COR-L47 (cell line): ENCODE data around the gene QKI.
"Not testable (repeated sequence)": the region's sequence is repeated elsewhere in the genome, so short reads cannot be mapped to it uniquely, and the experiment has no call there.

Source experiments
- DNase-seq: peaks from one replicate; lab custom pipeline; 2025; lab: John Stamatoyannopoulos, UW

The QKI gene

GRCh38 chr6:163414946-163415619 is 565 bp downstream of the QKI start:
- no peak for DNase-seq

DNA sequence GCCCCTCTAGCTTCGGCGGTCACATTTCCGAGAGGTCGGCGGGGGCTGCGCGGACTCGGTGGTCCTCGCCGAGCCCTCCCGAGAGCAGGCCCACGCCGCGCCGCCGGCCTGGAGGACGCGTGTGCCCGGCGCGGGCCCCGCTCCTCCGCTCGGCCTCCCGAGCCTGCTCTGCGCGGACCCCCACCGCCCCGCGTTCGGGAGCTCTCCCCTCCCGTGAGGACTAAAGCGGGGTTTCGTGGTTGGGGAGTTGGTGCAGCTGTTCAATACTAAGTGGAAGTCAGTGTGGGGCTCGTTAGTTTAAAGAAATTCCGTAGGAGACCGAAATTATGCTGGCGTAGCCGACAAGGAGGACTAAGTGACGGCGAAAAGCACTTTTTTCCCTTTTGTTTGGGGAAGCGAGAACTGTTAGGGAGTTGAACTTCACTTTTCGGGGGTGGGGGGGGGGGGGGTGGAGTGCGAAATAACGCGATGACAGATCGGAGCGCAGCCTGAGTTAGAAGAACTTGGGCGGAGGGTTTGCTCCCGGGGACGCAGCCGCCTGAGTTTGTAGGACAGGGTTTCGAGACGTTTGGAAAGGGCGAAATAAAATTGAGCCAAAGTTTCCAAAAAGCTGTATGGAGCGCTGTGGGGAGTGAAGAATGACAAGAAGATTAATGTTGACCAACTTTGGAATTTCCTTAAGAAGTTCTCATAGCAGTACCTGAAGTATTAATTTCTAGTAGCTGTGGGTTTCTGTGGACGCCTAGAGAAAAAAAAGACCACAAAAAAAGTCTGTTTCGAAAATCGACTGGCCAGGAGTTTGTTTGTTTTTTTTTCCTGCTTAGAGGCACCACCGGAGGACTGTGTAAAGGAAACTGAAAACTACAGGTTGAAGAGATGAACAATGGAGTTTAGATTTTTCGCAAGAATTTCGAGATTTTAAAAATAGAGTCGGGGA is 1.4 kb downstream of the QKI start:
- DNase-seq: no peak

DNA sequence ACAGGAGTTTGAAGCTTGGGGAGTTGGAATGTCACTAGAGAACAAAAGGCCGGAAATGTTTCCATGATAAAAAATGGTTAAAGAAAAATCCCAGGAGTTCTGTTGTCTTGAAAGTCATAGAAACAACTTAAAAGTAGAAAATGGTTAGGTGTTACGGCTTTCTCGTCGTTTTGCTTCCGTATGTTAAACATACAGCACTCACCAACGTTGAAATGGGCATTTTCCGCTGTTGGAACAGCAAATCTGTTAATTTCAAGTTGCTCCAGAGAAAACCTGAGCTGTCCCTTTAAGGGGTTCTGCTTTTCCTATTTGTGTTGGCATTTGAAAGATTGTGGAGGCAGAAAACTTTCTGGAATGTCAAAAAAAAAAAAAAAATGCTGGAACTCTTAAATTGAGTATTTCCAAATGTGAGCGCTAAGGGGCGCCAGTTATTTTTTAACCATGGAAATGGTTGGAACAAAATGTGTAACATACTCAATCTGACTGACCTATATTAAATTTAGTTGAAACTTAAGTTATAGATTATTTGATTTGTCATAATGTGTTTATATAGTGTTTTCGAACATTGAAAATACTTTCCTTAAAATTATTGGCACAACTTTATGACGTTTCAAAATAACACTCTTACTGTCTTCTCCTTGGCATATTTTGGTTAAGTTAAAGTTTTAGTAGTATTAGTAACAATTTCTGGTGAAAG is 2.2 kb downstream of the QKI start:
- DNase-seq: no peak

DNA sequence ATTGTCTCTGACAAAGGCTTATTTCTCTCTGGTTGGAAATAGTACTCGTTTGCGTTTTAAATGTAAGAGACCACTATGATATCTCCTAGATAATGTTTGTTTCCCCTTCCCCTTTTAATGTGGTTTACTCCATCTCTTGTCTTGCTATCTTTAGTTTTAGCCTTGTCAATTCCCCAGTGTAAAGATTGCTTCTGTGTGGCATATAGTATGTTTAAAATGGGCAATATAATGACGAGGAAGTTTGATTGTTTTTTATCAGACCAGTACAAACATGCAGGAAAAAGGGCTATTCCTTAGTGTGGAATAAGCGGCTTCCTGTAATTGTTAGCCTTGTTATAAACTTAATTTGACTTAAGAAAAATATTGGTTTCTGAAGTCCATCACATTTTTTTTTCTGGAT is 3.1 kb downstream of the QKI start:
- DNase-seq: no peak

DNA sequence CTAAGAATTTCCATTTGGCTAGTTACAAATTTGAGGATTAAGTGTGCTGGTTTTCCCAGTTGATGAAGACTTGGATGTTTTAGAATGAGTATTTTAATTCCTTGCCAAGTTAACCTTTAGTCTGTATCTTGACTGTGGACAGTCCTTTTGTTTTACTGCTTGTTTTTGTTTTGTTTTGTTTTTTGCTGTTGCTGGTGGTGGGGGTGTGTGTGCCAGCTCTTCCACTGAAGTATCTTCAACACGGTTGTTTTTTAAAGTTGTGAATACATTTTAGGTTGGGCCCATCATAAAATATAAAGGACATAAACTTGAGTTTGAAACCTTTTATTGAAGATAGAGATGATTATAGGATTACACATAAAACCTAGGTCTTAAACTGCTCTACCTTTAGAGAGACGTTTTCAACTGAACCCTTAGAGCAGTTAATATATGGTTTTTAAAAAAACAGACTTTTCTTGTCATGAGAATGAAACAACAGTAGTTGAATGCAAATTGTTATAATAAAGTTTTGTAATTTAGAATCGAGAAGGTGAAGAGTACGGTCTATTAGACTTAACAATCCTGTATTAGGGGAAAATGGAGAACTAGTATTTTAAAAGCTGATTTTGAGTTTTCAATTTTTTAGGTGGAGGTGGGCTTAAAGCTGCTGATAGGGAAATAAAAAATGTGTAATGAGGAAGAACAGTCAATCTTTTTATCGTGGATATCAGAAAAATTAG is 4.0 kb downstream of the QKI start:
- no peak for DNase-seq

DNA sequence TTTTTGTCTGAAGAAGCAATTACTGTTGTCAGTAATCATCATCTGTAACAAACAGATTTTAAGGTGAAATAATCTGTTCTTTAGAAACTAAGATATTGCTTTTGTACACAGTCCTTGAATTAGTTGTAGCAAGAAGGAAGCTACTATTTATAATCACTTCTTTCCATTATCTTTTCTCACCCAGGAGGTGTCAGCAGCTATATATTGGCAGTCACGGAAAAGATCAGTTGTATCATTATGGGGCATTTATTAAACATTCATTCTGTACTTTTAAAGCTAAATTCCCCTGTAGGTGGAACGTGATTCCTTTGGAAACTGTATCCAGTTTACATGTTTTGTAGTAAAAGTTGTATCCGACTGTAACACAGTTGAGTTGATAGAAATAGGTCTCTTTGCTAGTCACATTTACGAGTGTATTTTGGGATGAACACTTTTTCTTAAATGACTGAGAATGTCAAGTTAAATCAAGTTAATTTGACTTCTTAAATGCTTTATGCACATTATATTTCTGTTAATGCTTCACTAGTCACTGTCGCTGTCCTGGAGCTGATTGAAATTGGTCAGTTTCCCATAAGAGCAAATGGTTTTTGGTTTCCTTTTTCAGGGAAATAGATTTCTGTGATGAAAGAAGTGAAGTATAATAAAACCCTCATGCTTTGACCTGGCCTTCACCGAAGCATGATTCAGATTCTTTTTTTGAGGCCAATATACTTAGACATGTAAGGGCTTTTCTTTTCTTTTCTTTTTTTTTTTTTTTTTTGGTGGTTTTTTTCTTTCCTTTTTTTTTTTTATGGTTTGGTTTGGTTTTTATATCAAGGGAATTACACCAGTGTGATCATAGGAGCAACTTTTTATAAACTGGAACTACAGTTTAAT is 5.1 kb downstream of the QKI start:
- DNase-seq: no peak

DNA sequence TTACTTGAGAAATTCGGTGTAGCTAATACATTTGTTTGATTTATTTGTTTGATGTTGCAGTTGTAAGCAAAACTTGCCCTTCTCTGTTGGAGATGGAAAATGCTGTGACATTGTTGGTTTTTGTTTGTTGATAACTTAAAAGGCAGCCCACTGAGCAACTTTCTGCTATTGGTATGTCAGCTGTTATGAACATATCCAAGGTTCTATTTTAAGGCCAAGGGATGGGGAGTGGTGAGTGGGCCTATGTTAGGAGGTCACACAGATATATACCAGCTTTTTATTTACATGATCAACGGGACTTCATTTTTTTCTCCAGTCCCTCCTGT is 5.7 kb downstream of the QKI start:
- no peak for DNase-seq

GRCh38 chr6:163422550-163422949 is 8.0 kb downstream of the QKI start:
- no peak for DNase-seq

- no peak for DNase-seq
These were observed 9.2 kb downstream of the QKI start for GRCh38 chr6:163423696-163424095.

DNA sequence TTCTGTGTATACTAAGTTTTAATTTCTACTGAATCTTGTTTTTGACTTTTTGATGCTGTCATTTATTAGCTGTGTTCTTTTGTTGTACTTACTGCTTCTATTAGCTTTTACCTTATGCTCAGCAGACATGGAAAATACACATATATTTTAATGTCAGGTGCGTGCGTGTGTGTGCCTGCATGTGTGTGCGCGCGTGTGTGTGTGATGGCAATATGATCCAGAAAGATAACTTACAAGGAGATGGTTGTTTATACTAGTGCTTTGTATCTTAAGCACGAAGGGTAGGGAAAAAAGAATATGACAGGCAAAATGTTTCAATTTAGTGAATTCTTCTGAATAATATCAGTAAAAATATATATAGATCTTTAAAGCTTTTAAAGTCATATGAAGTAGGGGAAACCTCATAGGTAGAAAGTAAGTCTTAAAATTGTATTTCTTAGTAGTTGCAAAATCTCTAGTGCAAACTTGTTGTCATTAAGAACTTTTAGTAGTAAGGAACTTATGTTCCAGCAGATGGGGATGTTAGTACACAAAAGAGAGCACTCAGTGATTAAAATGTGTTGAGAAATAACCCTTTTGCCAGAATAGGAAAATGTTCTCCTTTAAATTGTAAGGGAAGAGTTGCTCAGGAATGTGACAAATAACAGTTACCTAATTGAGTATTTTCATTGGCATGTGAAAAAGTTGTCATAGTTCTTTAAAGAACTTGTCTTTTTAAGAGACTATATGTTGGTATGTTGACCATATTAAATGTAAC is 13.2 kb downstream of the QKI start:
- no peak for DNase-seq

DNA sequence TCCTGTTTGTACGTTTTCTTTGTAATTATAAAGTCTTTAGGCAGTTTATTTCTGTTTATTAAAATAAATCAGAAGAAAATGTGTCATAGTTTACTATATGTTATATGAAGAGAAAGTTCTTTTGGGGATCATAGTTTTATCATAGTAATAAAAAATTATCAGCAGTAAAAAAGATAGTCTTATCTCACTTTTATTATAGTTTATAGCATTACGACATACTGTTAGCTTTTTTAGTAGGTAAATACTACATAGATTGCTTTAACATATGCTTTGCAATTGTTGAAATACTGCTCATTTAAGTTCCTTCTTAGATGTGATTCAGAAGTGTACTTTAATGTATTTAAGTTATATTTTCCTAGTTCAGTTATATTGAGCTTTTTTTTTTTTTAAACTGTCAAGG is 13.9 kb downstream of the QKI start:
- DNase-seq: no peak

GRCh38 chr6:163429858-163430448 is 15.4 kb downstream of the QKI start:
- DNase-seq: no peak

DNA sequence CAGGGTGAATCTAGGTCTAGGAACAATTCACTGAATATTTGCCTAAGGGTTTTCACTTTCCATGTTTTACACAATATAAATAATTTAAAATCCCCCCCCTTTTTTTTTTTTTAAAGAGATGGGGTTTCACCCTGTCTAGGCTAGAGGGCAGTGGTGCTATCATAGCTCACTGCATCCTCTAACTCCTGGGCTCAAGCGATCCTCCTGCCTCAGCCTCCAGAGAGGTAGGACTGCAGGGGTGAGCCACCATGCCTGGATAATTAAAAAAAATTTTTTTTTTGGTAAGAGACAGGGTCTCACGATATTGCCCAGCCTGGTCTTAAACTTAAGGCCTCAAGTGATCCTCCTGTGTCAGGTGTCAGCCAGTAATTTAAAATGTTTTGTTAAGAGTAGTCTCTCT is 17.8 kb downstream of the QKI start:
- DNase-seq: no peak

DNA sequence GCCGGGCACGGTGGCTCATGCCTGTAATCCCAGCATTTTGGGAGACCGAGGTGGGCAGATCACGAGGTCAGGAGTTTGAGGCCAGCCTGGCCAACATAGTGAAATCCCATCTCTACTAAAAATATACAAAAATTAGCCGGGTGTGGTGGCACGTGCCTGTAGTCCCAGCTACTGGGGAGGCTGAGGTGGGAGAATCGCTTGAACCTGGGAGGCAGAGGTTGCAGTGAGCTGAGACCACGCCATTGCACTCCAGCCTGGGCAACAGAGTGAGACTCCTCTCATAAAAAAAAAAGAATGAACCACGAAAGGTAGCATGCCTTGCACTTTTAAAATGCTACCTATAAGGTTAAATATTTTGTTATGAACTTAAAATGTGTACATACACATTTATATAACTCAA is 19.0 kb downstream of the QKI start:
- not testable (repeated sequence) for DNase-seq

DNA sequence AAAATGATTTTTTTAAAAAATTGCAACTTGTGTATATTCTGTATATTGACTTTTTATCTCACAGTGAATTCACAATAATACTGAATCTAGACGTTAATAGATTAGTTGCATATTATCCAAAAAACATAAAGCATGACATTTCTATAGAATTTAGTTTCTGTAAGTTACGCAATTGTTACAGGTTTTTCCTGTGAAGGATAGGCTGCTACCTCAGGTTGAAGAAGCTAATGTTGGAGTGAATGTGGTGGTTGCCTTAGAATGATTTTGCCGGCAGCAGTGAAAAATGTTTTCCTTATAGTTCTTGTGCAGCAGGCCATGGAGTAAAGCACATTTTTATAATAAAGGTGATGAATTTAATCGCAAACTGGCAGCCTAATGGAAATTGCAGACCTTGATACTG is 20.5 kb downstream of the QKI start:
- no peak for DNase-seq

- DNase-seq: no peak
These were observed 22.3 kb downstream of the QKI start for GRCh38 chr6:163436843-163437242.

- DNase-seq: no peak
These were observed 22.9 kb downstream of the QKI start for GRCh38 chr6:163437466-163437865.

DNA sequence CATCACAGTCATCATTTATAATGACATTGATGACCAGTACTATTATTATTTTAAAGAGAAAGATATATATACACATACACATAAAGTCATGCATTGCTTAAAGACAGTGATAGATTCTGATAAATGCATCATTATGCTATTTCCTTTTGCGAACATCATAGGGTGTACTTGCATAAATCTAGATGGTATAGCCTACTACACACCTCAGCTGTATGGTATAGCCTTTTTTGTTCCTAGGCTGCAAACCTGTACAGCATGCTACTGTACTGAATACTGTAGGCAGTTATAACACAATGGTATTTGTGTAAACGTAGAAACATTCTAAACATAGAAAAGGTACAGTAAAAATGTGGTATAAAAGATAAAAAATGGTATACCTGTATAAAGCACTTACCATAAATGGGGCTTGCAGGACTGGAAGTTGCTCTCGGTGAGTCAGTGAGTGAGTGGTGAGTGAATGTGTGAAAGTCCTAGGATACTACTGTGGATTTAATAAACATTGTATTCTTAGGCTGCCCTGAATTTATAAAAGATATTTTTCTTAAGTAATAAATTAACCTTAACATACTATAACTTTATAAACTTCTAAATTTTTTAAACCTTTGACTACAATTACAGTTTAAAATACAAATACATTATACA is 23.9 kb downstream of the QKI start:
- DNase-seq: no peak

GRCh38 chr6:163438940-163439335 is 24.4 kb downstream of the QKI start:
- DNase-seq: peak; percentile 18

DNA sequence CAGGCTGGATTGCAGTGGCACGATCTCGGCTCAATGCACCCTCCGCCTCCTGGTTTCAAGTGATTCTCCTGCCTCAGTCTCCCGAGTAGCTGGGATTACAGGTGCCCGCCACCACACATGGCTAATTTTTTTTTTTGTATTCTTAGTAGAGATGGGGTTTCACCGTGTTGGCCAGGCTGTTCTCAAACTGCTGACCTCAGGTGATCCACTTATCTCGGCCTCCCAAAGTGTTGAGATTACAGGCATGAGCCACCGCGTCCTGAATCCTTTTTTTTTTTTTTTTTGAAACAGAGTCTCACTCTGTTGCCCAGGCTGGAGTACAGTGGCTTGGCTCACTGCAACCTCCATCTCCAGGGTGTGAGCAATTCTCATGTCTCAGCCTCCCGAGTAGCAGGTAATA is 24.9 kb downstream of the QKI start:
- not testable (repeated sequence) for DNase-seq
